Measurements from ENCODE around the gene DOCK7.

DNA sequence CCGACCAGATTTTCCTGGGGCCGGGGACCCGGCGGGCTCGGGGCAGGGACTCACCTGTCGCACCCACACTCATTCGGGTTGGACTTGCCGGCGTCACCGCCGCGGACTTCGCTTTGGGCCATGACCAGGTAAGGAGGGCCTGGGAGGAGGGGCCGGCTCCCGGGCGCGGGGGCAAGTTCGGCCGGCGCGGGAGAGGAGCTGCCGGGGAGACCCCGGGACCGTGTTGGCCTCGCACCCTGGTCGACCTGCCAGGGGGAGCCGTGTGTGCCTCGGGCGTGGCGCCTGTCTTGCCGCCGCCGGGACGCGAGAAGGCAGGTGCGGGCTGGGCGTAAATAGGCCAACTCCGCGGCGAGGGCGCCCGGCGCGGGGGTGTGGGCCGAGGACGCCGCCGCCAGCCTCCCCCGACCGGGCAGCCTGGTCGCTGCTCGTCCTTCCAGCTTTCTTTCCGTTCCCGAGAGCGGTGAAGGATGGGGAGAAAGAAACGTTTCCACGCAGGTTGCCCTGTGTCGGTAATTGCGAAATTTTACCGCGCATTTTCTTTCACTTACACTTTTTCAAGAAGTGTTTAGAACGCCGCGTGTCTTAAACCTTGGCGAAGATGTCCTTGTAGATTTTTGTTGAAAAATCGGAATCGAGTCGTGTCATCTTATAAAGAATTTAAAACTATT lies 250.8 kb downstream of the DOCK7 start:
- TF ChIP-seq, protein P1, sequence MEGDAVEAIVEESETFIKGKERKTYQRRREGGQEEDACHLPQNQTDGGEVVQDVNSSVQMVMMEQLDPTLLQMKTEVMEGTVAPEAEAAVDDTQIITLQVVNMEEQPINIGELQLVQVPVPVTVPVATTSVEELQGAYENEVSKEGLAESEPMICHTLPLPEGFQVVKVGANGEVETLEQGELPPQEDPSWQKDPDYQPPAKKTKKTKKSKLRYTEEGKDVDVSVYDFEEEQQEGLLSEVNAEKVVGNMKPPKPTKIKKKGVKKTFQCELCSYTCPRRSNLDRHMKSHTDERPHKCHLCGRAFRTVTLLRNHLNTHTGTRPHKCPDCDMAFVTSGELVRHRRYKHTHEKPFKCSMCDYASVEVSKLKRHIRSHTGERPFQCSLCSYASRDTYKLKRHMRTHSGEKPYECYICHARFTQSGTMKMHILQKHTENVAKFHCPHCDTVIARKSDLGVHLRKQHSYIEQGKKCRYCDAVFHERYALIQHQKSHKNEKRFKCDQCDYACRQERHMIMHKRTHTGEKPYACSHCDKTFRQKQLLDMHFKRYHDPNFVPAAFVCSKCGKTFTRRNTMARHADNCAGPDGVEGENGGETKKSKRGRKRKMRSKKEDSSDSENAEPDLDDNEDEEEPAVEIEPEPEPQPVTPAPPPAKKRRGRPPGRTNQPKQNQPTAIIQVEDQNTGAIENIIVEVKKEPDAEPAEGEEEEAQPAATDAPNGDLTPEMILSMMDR (IDR thresholded peaks at IDR 0.05) = no peak
- TF ChIP-seq POLR2A (IDR thresholded peaks at IDR 0.05) = no peak

Data from esophagus squamous epithelium (tissue), 4 donors.